HFF-Myc (cell line): ENCODE measurements around the gene NUDT15.

ENCODE experiments used
- DNase-seq: peaks from one replicate; pipeline ENCODE4 v3.0.0-alpha.2; 2011; ENCODE audit warnings: low read depth; ENCODE audit errors: extremely low read depth
- H3K4me3 ChIP-seq: replicated peaks from 2 replicates; pipeline ENCODE4 v1.5.1; 2011; ENCODE audit warnings: low read depth, mild to moderate bottlenecking, control low read depth, low read length
- TF ChIP-seq, protein P1 (sequence below): IDR thresholded peaks from 2 replicates; pipeline ENCODE4 v1.5.1; 2012; ENCODE audit warnings: mild to moderate bottlenecking, low read depth, low read length, control low read depth; ENCODE audit errors: missing control alignments

Gene NUDT15

DNA sequence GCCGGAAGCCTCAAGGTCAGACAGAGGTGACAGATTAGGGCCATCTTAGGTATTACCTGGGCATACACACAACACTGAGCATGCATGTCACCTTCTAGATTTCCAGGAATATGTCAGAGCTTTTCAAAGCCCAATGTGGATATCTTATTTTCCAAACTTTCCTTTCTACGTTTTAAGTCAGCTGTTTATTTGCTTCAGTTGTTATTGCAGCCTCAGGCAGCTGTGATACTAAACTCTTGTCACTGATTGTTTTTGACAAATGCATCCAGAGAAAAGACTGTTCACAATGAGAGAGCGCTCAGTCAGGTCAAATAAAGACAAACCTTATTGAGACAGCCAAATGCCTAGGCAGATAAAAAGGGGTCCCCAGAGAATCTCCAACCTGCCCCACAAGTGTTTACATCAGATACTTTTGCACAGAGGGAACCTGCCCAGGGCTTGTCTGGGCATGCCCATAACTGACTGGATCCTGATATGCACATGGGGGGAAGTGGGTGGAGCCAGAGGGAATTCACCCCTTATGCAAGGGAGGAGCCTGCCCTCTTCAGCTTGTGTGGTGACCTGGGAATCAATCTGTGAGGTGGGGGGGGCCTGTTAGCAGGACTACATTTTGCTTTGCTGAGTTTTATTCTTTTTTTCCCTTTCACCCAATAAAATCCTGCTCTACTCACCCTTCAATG is 28.9 kb downstream of the NUDT15 start:
- TF ChIP-seq, protein P1, sequence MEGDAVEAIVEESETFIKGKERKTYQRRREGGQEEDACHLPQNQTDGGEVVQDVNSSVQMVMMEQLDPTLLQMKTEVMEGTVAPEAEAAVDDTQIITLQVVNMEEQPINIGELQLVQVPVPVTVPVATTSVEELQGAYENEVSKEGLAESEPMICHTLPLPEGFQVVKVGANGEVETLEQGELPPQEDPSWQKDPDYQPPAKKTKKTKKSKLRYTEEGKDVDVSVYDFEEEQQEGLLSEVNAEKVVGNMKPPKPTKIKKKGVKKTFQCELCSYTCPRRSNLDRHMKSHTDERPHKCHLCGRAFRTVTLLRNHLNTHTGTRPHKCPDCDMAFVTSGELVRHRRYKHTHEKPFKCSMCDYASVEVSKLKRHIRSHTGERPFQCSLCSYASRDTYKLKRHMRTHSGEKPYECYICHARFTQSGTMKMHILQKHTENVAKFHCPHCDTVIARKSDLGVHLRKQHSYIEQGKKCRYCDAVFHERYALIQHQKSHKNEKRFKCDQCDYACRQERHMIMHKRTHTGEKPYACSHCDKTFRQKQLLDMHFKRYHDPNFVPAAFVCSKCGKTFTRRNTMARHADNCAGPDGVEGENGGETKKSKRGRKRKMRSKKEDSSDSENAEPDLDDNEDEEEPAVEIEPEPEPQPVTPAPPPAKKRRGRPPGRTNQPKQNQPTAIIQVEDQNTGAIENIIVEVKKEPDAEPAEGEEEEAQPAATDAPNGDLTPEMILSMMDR = no peak
- H3K4me3 ChIP-seq = no peak overlapping the region
- peak; percentile 63 for DNase-seq

DNA sequence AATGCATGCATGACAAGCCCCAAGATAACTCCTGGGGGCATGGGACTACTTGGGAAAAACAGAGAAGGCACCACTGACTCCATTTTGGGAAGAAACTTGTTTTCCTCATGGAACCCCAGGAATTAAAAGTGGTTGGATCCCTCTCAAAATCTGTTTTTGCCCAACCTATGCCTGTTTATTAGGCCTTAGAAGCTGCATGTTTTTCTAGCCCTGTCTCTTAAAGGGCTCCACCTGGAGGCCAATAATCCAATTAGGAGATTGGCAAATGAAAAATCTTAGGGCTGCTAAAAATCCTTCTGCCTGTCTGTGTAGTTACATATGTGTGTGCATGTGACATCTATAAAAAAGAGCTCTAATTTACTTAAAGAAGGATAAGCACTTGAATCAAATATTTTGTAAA is 30.5 kb downstream of the NUDT15 start:
- no peak overlapping the region for H3K4me3 ChIP-seq
- TF ChIP-seq, protein P1 = no peak
- DNase-seq = no peak

DNA sequence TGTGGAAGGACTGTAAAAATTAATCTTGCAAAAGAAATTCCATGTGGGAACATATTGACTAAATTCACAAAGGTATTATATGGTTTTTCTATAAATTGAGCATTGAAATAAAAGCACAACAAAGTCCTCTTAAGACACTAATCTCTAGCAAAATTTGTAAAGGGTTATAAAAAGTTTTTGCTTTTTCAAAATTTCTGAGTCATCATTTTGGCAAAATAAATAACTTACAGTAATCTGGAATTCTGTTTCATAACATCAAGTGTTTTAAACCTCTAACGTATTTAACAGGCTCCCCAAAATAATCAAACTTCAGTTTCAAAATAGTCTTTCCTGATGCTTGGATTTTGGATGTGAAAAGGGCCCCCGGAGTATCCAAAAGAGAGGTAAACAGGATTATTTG is 31.4 kb downstream of the NUDT15 start:
- TF ChIP-seq, protein P1 = no peak
- no peak for DNase-seq
- no peak overlapping the region for H3K4me3 ChIP-seq

DNA sequence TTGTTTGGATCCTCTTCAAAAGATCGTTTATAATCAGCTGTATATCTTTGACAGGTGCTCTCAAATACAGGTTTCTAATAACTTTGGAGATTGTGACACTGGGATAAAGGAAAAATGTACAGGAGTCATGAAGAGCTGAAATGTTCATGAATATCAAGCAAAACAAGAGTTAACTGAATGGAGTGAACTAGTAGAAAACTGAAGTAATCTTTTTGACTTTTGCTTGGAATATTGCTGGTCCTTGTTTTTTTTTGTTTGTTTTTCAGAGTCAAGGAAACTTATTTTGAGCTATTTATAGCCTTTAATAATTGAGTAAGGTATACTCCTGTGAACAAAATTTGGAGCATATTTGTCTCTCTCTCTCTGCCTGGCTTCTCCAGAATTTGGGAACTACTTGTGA is 32.0 kb downstream of the NUDT15 start:
- no peak overlapping the region for H3K4me3 ChIP-seq
- no peak for DNase-seq
- TF ChIP-seq, protein P1 = no peak

DNA sequence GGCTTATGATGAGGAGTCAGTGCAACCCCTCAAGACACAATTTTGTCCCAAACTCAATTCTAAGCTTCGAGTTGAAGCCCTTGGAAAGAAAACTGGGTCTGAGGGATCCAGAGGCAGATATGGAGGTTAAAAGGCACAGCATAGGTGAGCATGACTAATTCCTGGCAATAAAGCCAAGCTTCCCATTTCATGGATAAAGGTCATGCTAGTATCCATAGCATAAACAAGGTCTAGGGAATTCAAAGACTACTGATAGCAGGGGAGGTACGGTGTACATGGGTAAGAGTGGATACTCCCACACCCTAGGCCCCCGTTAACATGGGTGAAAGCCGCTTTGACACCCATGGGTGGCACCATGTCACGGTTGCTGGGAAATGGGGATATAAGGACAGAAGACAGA is 33.4 kb downstream of the NUDT15 start:
- no peak overlapping the region for H3K4me3 ChIP-seq
- TF ChIP-seq, protein P1 = no peak
- no peak for DNase-seq

DNA sequence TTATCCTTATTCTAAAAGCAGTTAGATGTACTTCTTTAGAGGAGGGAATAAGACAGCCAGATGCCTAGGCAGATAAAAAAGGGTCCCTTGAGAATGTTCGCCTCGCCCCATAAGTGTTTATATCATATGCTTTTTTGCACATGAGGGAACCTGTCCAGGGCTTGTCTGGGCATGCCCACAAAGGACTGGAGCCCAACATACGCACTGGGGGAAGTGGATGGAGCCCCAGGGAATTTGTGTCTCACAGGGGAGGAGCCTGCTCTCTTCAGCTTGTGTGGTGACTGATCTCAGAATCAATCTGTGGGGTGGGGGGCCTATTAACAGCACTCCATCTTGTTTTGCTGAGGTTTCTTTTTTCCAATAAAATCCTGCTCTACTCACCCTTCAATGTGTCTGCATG is 34.8 kb downstream of the NUDT15 start:
- no peak overlapping the region for H3K4me3 ChIP-seq
- TF ChIP-seq, protein P1 = no peak
- no peak for DNase-seq

DNA sequence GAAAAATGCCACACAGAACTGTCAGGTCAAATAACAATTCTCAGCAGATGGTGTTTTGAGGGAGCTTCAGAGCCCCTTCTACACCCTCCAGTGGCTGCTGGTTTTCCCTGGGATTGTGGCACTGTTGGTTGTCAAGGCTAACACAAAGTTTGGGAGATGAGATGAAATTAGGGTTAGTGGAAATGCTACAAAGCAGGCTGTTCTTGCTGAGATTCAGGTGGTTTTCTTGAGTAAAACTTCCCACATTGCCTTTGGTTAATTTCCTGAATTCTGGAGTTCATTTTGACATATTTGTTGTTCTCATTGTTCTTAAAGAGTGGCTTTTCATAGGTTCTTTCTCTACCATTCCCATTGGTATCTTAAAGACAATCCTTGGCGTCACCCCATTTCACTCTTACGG is 35.3 kb downstream of the NUDT15 start:
- H3K4me3 ChIP-seq = no peak overlapping the region
- TF ChIP-seq, protein P1 = no peak
- no peak for DNase-seq
